GM18870 (cell line): ENCODE results near the gene TMEM51.

Experiments used
- ATAC-seq: cut with Tn5 transposase; IDR thresholded peaks from one replicate; pipeline ENCODE4 v1.9.1; 2021; ENCODE audit warnings: moderate library complexity; ENCODE audit not compliant: unreplicated experiment

TMEM51 gene

DNA sequence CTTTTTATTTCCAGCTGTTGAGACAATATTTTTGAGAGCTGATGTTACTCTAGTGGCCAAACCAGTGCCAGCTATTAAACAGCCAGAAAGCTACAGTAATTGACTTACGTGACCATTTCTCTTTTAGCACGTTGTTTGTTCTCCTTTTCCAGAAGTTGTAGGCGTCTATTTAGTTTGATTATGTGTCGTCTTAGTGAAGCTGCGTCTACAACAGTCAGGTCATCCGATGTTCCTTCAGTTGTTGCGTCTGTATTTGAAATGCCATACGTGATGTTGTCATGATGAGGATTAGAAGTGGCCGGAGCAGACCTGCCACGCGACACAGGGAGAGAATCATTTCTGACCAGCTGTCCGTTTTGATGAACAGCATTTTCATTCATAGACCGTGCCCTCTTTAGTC is 38.2 kb downstream of the TMEM51 start:
- ATAC-seq: no peak

DNA sequence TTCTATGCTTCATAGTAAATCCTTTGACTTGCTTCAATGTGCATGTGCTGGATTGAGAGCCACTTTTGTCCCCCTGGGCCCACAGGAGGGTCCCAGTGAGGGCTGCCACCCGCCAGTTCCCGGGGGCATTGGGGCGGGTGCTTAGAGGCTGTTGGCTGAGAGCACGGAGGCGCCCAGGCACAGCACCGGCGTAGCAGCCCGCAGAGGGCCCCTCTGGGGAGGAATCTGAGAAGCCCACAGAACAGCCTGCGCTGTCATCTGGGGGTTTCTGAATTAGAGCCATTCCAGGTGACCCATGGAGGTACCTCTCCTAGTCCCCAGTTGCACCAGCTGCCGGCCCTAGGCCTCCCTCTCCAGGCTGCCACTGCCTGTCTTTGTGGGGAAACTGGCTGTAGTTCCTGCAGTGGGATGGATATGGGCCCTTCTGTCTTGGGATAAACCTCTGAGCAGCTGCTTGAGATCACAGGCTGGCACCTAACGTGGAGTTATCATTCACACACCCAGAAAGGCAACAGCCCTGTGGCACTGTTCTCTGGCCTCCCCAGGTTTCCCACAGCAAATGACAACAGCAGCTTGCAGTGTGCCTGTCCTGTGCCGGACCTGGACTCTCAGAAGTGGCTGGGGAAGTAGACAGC is 39.5 kb downstream of the TMEM51 start:
- ATAC-seq: no peak

DNA sequence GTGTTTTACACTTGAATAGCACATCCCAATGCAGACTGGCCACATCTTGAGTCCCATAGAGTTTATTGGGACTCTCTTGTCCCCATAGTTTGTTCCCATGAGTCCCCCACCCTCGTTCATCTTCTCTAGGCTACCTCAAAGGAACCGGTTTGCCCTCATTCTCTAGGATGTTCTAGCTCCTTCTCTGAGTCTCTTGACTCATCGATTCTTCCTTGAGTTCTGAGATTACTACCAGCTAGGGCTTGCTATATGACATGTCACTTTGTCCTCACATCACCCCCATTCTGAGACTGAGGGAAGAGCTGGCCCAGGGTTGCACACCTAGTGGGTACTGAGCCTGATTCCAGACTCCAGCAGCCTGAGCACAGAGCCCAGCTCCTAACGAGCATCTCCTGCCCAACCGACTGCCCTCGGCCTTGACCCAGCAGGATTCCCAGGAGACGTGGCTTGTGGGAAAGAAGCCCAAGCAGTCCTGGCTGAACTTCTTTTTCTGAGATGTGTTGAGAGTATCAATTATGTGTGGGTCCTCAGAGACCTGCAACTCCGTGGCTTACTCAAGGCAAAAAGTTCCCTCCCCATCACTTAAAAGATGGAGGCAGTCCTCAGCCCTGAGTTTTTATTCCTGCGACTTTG is 42.0 kb downstream of the TMEM51 start:
- ATAC-seq: no peak

DNA sequence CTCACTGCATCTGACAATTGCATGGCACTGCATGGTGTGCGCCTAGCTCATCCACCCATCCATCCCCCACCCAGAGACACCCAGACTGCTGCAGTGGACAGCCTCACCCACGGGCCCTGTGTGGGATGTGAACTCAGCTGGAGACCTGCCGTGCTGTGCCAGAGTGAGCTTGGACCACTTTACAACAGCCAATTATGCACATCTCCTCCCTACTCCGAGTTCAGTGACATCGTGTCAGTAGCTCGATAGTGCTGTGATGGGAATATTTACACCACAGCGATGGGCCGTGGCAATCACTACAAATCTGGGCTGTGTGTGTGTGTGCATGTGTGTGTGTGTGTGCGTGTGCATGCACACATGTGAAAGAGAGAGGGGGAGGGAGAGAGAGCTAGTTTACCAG is 42.5 kb downstream of the TMEM51 start:
- ATAC-seq: no peak

DNA sequence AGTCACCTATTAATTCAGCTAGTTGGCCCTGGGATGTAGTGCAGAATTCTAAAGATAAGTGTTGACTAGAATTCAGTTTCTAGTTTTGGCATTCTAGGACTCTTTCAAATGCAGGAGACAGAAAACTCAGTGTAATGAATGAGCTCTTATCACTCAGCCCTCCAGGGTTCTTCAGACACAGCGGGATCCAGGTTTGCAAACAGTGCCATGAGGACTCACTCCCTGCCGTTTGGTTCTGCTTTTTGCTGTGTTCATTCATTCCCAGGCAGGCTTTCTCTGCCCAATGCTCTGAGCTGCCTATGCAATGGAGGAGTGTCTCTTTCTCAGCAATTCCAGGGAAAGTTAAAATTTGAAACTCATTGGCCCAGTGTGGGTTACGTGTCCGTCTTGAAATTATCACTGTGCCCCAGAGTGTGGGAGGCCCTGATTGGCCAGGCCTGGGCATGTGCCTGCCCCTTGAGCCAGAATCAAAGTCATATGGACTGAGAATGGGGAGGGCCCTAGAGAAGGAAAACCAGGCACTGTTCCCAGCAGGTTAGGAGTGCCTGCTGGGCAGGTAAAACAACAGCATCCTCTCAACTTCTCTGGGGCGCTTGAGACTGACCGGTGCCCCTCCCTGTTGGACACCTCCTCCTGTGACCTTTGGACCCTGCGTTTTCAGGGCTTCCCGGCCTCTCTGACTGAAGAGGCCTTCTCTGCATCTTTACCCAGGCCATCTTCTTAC is 43.4 kb downstream of the TMEM51 start:
- no peak for ATAC-seq

DNA sequence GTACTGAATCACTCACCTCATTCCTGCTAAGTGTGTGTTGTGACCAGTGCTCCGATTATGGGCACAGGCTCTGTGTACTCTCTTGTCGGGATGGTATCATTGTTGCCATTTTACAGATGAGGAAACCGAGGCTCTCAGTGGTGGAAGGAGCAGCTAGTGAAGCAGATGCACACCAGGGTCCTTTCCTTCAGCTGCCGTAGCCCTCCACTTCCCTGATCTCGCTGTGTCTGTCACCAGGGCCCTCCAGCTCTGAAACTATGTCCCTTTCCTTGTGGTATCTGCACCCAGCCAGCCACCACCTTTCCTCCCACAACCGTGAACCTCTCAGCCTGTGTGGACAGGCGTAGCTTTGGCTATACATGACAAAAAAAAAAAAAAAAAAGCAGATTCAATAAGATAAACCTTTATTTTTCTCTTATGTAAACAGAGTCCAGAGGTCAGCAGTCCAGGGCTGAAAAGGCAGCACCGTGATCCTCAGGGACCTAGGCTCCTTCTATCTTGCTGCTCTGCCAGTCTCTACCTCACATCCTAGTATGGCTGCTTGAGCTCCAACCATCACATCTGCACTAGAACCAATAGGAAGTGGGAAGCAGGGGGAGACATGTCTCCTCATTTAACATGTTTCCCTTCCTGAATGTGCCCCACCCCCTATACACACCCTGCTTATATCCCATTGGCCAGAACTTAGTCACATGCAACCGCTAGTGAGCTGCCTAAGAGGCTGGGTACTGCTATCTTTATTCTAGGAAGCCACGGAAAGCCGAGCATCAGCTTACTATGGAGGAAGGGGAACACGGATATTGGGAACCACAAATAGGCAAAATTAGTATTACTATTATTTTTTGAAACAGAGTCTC is 44.3 kb downstream of the TMEM51 start:
- ATAC-seq: no peak

DNA sequence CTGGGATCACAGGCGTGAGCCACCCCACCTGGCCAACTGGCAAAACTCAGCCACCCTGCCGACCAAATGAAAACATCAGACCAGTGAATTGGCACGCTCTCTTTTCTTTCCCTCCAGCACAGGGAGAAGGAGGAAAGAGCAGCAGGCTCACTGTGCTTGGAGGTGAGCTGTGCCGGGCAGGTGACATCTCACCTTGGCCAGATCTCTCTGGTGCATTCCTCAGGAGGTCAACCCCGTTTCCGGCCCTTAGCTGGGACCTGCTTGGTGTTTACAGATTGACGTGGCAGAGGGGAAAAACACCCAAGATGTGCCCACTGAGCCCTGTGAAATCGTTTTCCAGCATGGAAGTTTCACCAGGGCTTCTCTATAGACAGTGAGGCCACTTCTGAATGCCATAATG is 45.1 kb downstream of the TMEM51 start:
- no peak for ATAC-seq

DNA sequence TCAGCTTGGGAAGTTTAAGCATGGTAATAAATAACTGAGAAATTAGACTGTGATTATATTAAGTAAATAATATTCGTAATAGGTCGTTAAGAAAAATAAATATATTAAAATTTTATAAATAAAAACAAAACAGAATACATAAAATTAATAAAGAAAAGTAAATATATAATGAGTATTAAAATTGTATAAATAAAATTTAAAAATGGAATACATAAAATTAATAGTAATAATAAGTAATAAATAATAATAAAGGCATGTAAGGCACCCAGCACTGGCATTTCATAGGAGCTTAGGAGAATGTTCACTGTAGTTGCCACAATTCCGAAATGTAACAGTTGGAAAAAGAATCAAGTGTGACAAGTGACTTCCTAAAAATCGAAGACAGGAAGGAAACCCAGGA is 47.7 kb downstream of the TMEM51 start:
- ATAC-seq: no peak

DNA sequence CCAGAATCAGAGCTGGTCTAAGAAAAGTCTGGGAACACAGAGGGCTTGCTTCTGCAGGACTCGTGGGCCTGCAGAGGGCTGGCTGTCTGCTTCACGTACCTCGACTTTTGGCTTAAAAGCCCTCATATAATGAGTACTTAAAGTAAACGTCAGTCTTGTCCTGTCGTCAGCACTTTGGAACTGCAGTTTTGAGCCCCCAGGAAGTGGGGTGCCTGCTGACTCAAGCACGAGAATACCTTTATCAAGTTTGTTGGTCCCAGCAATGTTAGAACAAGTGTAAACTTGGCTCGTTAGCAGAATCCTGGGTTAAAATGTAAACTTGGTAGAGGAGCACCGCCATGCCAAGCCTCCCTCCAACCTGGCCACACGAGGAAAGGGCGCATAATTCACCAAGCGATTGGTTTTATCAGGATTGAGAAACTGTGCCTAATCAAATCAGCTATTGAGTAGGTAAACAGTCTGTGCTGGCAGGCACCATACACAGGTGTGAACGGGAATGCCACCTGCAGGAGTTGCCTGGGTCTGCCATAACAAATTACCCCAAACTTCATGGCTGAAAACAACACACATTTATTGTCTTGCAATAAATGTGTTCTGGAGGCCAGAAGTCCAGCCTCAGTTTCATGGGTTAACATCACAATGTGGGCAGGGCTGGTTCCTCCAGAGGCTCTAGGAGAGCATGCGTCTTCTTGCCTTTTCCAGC is 48.5 kb downstream of the TMEM51 start:
- ATAC-seq: no peak

DNA sequence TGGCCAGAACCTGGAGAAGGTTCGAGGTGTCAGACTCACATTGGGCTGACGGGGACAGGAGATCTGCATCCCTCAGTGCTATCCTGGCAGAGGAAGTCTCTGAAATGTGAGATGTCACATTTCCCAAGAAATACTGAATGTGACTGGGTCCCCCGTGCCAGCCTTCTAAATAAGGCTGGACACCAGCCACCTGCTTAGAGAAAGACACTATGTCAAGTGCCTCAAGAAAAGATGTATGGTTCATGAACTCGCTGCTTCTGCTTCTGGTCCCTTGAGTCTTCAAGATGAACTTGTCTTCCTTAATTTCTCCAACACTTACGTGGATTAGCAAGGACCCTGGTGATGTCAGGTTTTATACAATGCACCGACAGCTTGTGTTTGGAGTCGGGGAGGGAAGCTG is 51.4 kb downstream of the TMEM51 start:
- no peak for ATAC-seq

DNA sequence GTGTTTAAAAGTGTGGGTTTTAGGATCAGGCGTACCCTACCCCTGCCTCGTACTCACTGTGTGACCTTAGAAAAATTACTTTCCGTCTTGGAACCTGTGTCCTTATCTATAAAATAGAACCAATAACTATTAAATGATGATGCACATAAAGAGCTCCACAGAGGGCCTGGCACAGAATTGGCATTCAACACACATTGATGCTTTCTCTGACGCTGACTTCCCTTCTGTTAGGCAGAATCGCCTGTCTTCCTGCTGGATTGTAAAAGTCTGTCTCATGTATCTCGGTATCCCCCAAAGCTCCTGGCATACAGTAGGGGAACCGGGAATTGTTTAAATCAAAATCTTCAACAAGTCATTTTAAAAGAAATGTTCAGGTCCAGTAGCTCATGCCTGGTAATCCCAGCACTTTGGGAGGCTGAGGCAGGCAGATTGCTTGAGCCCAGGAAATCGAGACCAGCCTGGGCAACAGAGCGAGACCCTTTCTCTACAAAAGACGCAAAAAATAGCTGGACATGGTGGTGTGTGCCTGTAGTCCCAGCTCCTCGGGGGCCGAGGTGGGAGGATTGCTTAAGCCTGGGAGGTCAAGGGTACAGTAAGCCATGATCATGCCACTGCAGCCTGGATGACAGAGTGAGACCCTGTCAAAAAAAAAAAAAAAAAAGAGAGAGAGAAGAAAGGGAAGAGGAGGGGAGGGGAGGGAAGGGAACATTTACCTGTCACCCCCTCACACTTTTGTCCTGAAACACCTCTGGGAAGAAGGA is 52.2 kb downstream of the TMEM51 start:
- ATAC-seq: no peak

DNA sequence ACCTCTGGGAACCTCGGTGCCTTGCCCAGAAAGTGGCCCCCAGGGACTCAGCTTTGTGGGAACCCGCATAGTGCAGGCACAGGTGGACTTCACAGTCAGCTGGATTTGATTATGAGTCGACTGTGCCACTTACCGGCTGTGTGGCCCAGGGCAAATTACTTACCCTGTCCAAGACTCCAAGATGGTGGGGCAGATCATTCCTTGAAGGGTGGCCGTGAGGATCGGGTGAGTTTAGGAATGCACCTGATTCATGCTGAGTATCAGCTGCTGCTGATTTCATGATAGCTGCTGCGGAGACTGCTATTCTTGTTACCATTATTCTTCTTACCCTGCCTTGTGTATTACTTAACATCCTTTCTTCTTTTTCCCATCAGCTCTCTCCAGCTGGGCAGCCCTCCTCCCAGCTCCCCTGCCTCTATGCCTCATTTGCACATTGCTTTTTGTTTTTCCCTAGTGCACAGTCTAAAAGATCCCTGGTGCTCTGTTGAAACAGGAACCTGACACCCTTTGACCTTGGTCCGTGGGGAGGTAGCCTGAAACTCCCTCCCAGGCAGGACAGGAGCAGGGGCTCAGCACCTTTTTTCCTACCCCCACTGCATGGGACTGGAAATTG is 53.0 kb downstream of the TMEM51 start:
- no peak for ATAC-seq

DNA sequence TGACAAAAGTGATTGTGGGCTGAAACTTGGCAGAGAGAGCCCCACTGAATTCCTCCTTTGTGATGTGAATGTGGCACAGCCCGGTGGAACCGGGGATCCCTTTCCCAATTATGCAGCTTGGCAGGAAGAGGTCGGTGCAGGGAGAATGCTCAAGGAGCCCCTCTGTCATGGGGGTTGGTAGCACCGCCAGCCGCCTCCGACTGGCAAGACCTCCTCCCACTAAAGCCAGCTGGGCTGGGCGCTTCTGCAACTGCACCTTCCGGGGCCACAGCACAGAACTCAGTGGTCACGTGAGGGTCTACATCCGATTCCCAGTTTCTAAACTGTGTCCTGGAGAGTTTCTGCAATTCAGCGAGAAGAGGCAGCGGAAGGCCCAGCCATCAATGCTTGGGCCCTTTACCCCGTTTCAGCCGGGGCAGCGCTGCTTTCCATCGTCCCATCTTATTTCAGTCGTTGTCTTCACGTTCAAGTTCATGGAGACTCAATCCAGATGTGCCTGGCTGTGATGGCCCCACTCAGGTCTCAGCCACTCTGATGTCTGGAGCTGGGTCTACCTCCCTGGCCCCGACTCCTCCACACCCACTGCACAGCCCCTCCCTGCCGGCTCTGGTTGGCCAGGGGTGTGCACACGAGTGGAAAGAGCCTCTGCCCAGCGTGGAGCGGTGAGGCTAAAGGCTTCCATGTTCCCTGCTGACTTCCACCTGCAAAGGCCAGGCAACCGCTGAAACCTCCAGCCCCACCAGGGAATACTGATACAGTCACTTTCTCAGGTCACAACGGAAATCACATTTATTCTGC is 53.7 kb downstream of the TMEM51 start:
- ATAC-seq: no peak

DNA sequence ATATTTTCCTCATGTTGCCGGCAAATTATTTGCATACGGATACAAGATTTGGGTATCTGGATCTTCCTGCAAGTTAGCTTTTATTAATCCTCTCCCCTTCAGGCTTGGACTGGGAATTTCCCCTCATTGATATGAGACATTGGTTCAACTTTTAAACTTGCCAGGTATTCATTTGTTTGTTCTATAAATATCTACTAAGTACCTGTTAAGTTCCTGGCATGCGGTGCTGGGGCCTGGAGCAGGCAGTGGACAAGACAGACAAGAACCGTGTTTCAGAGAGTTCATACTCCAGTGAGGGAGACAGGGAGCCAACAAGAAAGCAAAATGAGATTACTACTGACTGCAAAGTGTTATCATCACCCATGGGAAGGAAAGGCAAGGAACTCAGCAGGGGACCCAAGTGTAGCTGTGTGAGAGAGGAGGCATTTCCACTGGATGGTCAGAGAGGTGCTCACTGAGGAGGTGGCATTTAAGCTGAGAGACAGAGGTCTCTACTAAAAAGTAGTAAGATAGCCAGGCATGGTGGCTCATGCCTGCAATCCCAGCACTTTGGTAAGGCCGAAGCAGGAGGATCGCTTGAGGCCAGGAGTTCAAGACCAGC is 54.4 kb downstream of the TMEM51 start:
- ATAC-seq: no peak

DNA sequence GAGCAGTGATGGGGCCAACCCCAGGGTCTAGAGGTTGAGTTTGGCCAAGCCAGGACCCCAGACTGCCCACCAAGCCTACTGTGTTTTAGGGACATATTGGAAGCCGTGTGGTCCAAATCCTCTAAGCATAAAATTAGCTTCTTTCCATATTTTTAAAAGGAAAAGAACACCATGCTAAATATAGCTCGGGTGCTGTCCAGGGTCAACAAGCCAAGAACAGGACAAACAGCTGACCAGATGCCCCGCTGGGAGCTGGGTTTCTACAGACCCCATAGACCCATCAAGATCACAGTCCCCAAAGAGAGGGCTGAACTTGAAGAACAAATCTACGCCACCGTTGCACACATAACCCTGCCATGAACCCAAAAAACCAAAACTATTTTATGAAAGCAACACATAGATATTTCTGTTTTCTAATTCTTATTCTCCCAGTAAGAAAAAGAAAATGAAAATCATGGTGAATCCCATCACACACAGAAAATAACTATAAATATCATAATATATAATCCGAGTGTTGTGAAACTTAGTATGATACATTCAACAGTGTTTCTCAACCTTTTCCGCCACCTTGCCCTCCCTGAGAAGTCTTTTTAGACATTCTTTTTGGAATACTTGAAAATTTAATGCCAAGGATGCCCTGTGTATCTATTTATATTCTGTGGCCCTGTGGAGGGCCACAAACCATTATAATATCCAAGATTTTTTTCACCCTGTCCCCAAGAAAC is 57.3 kb downstream of the TMEM51 start:
- no peak for ATAC-seq

DNA sequence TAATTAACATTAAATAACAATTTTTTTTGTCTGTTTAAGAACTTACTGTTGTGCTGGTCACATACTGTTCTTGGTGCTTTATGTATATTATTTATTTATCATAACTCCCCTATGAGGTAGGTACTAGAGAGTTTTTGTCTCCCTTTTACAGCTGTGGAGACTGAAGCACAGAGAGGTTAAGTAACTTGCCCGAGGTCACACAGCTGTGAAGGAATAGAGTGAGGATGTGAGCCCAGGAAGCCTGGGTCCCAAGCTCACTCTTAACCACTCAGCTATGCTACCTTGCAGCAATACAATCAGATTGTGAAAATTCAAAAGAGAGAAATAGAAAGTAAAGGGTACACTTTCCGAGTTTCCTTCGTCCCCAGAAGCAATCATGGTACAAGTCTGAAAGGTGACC is 57.9 kb downstream of the TMEM51 start:
- no peak for ATAC-seq

DNA sequence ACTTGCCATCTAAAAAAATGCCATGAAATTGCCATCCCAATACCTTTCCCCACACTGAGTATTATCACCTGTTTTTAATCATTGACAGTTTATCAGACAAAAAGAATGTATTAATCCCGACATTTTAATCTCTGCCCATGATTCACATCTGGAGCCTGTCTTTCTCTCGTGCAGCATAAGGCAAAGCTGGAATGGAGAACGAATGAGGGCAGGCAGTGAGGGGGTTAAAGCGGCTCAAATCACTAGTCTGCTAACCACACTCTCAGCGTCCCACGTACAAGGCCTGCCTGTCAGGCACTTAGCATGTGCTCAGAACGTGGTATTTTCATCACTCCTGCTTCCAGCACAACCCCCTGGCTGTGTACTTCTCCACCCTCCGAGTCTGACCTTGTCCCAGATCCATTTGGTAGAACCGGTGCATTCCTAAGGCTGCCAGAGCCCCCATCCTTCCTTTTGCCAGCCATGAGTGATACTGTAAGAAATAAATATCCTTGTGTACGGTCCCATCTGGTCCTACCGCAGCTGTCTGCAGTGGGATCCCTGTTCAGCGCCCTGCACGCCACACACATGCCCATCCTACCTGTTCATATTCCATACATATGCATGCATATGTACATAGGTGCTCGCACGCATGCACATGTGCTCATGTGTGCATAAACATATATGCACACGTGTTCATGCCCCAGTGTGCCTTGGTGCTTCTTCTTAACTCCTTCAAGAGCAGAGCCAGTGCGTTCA is 58.8 kb downstream of the TMEM51 start:
- ATAC-seq: no peak
